Measurements from ENCODE around the gene CDK6.

CDK6 gene

GRCh38 chr7:92708111-92709042, 128.0 kb downstream of the CDK6 start:
- DNase-seq (ENCODE audit: low read depth): no peak

- DNase-seq (ENCODE audit: low read depth): no peak
These were observed 128.9 kb downstream of the CDK6 start for GRCh38 chr7:92707435-92707834.

DNA sequence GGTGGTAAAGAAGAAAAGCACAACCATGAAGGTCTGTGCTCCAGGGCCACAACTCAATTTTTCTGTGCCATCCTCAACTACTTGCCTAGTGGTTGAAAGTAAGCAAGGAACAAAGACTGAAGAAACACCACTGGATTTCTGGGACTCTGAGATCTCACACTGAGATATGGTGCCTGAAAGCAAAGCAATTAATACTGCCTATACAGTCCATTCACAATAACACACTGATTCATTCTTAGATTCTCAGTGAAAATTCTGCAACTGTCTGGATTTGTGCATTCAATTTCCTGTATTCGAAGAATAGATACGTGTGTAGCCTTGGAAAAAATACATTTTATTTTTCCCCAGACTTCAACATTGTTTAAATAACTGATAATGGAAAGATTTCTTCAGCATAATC, 129.8 kb downstream of the CDK6 start:
- no peak for DNase-seq (ENCODE audit: low read depth)

DNA sequence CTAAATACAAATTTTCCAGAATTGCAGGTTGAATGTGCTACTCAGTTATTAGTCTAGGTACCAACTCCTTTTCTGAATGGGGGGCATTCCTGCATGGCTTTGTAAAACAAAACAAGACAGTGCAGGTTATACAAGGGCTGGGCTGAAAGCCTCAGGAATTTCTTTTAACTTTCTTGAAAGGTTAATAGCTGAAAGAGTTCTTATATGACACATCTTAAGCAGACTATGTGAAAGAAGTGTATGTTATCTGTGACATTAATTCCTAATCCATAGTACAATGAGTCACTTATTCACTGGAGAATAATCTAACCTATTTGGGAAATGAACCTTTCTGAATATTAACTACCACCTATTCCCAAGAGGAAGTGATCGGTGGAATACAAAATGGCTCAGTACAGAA, 130.5 kb downstream of the CDK6 start:
- no peak for DNase-seq (ENCODE audit: low read depth)

DNA sequence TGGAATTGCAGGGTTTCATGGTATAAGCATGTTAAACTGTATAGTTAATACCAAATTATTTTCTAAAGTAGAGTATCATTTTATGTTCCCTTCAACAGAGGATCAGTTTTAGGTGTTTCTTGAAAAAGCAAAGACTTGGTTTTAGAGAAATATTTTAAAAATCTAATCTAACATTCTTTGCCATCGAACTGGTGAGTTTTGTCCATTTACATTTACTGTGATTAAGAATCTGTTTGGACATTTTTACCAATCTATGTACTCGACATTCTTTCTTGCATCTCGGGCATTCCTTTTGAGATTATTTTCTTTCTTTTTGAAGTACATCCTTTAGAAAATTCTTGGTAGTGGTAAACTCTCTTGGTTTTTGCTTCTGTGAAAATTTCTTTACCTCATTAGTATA, 131.5 kb downstream of the CDK6 start:
- DNase-seq (ENCODE audit: low read depth): no peak

GRCh38 chr7:92702535-92702934, 133.8 kb downstream of the CDK6 start:
- no peak for DNase-seq (ENCODE audit: low read depth)

DNA sequence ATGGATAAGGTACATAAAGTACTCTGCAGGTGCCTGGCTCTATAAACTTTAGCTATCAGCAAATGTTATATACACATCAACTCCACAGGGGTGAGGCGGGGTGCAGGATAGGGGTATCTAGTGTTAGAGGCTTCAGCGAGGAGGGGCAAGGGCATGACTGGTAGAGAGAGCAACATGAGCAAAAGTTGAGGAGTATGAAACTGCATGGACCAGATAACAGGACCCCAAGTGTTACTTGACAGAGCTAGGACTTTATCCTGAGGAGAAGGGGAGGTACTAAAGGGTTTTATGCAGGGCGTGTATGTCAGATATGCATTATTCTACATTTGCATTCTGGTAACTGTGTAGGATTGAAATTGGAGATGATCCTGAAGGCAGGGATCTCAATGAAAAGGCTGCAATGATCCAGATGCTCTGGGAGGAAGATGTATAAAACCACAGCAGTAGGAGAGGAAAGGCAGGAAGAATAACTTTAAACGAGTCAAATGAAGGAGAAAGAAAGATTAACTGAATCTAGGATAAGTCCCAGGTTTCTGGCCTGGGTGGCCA, 136.3 kb downstream of the CDK6 start:
- DNase-seq (ENCODE audit: low read depth): no peak

GRCh38 chr7:92699560-92699959, 136.8 kb downstream of the CDK6 start:
- DNase-seq (ENCODE audit: low read depth): no peak

- peak; percentile 72 for DNase-seq (ENCODE audit: low read depth)
These were observed 138.0 kb downstream of the CDK6 start for GRCh38 chr7:92698237-92698841.

- DNase-seq (ENCODE audit: low read depth): no peak
These were observed 139.0 kb downstream of the CDK6 start for GRCh38 chr7:92697414-92697813.

DNA sequence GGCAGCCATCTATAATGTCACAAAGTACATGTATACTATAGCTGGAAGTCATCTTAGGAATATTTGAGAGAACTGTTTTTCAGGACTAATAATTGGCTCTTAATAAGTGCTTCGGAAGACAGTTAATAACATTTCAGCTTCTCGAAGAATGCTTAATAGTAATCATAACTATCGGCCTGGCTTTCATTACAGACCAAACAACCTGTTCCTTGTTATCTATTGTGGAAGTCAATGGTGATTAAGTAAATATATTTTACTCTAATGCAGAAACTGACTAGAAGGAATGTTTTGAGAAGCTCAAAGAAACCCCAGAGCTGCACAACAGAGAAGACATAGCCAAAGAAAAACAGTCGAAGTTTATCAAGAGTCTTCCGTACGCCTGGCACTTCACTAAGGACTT, 139.4 kb downstream of the CDK6 start:
- no peak for DNase-seq (ENCODE audit: low read depth)

GRCh38 chr7:92696584-92696983, 139.8 kb downstream of the CDK6 start:
- DNase-seq (ENCODE audit: low read depth): no peak

- DNase-seq (ENCODE audit: low read depth): peak; percentile 67
These were observed 140.8 kb downstream of the CDK6 start for GRCh38 chr7:92695308-92696261.

DNA sequence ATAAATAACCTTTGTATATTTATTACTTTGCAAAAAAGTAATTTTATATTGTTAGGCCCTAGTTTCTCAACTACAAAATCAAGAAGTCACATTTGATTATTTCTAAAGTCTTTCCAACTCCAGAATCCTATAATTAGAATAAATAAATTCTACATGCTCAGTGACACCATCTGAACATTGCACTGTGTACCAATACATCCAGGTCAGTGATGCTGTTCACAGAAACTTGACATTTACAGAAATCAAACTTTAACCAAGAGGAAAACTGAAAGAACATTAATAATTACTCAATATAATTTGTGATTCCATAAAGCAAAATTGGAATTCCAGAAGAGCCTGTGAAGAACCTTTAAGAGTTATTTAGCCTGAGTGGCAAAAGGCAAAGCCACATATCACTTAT, 142.2 kb downstream of the CDK6 start:
- DNase-seq (ENCODE audit: low read depth): no peak

DNA sequence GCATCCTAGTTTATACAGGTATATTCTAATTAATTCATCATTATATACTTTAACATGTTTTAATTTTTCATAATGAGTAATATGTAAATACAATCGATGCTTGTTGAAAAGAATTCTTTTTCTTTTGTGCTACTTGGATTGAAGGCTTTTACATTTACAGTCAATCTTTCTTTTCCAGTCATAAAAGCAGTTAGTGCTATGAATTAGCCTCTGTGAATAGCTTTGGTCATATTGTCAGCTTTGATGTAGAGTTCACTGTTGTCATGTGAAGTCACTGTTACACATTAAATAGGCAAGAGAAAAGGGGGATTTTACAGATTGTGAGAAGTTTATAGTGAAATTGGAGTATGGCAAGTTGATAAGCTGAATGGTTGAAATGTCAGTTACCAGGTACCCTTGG, 142.9 kb downstream of the CDK6 start:
- no peak for DNase-seq (ENCODE audit: low read depth)

- DNase-seq (ENCODE audit: low read depth): no peak
These were observed 144.8 kb downstream of the CDK6 start for GRCh38 chr7:92691578-92691977.

- DNase-seq (ENCODE audit: low read depth): no peak
These were observed 151.0 kb downstream of the CDK6 start for GRCh38 chr7:92685136-92686042.

DNA sequence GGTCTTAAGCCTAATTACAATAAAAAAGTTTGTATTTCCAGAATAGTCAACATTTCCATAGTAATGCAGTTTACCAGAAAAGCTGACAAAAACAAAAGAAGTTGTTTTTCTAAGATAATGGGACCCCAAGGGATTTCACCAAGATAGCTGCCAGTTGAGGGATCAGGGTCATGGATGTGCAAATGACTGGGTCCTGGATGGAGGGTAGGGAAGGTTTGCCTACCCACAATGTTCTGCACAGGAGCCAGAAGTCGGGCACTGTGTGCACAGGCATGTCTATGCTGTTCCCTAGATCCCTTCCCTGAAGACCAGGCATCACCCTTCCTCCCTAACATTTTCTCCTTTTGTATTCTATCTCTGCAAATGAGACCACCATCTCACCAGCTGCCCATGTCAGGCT, 152.1 kb downstream of the CDK6 start:
- DNase-seq (ENCODE audit: low read depth): no peak

- DNase-seq (ENCODE audit: low read depth): no peak
These were observed 153.4 kb downstream of the CDK6 start for GRCh38 chr7:92682903-92683539.

DNA sequence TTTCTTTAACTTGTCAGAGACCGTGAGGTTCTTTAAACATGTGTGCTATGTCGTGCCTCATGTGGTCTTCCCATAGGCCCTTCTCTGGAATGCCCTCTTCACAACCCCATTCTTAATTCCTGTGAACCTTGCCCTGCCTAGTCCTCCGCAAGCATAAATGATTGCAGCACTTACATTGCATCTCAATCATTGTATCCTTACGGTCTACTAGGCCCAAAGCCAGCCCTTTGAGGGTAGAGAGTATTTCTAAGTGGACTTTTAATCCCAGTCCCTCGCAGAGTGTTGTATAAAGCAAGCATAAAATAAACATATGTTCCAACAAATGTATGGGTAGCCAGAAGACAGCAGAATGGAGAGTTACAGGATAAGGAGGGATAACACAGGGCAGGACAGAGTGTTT, 154.0 kb downstream of the CDK6 start:
- no peak for DNase-seq (ENCODE audit: low read depth)

DNA sequence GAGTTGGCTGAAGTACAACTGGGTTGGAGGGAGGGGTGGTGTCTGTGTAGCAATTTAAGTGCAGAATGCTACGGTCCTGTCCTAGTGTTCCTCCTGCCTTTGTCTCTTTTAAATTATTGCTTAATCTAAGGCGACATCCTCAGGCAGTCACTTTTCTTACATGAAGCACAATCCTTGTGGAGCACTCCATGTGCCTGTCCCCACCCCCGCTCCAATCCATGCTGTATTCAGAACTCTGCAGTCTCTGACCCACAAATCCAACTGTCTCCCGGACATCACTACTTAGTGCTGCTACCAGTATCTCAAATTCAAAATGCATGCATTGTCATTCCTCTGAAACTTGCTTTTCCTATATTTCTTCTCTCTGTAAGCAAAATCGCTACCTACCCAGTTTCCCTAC, 154.7 kb downstream of the CDK6 start:
- DNase-seq (ENCODE audit: low read depth): no peak
